ENCODE results near the gene GINS2.

- TF ChIP-seq POLR2A (IDR thresholded peaks at IDR 0.05) (no peak), POLR2AphosphoS5 (IDR thresholded peaks at IDR 0.05) (no peak), CTCF (IDR thresholded peaks at IDR 0.05) (no peak)
These were observed 31.5 kb downstream of the GINS2 start for GRCh38 chr16:85657267-85657650.

Data from transverse colon (tissue), 4 donors.